Occipital lobe (tissue), 2 donors: Measurements from ENCODE around the gene ME1. TPM values are rescaled to one million over a fixed set of nuclear protein-coding genes. Genes with fewer than 3 reads are reported as not detected.
"Not testable (repeated sequence)": the region's sequence is repeated elsewhere in the genome, so short reads cannot be mapped to it uniquely, and the experiment has no call there.

Experiments used
- DNase-seq: peaks from one replicate; lab custom pipeline; 2025; lab: John Stamatoyannopoulos, UW
- total RNA-seq: library from RNA; depleted of rRNA; stranded (reverse); fragments of >200 nt; gene quantifications from one replicate; pipeline ENCODE4 v1.2.3, GENCODE V29; 2014

The ME1 gene
- total RNA-seq, 1 donor from 2014 or later: 1.4 TPM

DNA sequence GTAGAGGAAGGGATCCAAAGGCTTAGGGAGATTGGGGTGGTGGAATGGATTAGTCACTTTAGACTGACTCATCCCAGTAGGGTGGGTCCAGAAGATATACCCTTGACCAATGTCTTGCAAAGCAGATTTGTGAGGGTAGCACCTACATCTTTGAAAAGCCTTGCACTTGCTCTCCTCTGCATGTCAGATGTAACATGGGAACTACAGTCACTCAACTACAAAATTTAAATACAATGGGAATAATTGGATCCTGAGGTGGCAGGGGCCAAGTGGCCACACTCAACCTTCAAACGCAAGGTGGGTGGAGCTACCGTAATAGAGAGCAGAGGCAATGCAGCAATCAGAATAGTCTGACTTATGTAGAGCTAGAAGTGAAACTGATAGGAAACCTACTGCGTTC, 71.2 kb downstream of the ME1 start:
- no peak for DNase-seq

GRCh38 chr6:83354747-83355146, 76.1 kb downstream of the ME1 start:
- DNase-seq: no peak

- no peak for DNase-seq
Observed at GRCh38 chr6:83352424-83353061, 78.3 kb downstream of the ME1 start.

DNA sequence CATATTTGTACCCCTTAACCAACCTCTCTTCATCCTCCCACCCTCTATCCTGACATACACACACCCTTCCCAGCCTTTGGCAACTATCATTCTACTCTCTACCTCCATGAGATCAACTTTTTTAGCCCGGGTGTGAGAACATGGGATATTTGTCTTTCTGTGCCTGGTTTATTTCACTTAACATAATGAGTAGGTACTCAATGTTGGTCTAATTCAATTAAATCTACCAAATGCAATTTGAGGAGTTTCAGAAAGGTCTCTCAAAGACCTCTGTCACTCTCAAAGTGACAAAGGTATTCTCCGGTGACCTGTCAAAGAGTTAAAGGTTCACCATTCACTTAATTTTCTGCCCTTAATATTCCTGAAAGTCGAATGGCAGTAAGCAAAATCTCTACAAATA, 87.7 kb downstream of the ME1 start:
- no peak for DNase-seq

- DNase-seq: no peak
Observed at GRCh38 chr6:83341765-83342164, 89.1 kb downstream of the ME1 start.

DNA sequence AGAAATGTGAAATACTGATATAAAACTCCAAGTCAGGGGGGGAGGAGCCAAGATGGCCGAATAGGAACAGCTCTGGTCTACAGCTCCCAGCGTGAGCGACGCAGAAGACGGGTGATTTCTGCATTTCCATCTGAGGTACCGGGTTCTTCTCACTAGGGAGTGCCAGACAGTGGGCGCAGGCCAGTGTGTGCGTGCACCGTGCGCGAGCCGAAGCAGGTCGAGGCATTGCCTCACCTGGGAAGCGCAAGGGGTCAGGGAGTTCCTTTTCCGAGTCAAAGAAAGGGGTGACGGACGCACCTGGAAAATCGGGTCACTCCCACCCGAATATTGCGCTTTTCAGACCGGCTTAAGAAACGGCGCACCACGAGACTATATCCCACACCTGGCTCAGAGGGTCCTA, 96.9 kb downstream of the ME1 start:
- not testable (repeated sequence) for DNase-seq

- DNase-seq: no peak
Observed at GRCh38 chr6:83333500-83333899, 97.4 kb downstream of the ME1 start.

DNA sequence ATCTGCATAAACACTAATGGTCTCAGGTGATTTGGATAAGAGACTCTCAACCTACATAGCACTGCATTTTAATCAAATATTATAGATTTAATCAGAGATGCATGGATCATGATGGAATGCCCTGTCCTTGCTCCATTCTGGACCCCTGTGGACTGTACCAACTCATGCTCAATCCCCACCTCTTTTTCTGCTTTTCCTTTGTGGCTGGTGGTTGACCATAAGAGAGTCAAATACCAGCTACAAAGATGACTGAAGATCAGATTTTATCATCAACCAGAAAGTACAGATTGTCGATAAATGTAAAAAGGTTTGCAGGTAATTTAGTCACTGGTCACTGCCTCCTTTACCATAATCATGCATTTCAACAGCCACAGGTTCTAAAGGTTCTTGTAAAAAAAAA, 116.2 kb downstream of the ME1 start:
- DNase-seq: no peak

- DNase-seq: no peak
Observed at GRCh38 chr6:83313882-83314281, 117.0 kb downstream of the ME1 start.

GRCh38 chr6:83311231-83311630, 119.6 kb downstream of the ME1 start:
- DNase-seq: no peak

DNA sequence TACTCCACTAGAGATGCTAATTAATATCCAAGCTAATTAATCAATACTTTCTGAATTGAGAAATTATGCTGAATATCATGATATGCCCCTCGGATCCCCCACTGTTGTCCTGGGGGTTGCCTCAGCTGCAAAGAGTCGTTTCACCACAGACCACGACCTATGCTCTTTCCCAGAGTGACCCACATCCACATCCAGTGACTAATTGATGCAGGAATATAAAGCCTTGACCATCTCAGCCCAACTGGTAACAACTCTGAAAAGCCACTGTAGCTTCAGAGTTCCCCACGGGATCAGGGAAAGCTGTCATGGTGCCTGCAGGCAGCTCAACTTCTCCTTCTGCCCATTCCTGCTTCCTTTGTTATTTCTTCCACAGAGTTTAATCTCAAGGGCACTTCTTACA, 120.8 kb downstream of the ME1 start:
- no peak for DNase-seq

DNA sequence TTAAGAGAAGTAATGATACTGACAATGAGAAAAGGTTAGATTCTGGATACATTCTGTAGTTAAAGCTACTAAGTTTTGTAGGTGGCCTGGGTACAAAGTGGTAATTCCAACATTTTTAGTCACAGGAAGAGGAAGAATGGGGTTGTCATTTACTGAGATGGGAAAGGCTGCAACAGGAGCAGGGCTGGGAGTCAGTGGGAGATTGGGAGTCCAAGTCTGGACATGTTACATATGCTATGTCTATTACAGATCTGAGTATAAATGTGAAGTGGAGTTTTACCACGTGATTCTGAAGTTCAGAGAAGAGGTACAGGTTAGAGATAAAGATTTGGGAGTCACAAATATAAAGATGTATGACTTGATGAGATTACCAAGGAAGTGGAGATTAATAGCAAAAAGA, 121.5 kb downstream of the ME1 start:
- DNase-seq: no peak

DNA sequence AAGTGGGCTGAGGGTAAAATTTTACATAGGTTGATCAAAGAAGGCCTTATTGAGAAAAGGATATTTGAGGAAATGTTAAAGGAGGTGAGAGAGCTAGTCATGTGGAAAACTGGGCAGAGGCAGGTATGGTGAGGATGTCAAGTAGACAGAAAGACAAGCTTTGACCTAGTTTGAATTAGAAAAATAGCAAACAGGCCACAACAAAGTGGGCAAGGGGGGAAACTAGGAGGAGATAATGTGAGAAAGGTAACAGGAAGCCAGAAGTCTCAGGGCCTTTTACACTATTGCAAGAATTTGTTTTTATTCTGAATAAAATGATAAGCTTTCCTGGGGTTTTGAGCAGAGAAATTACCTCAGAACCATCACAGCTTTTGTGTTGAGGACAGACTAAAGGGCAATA, 122.0 kb downstream of the ME1 start:
- no peak for DNase-seq

GRCh38 chr6:83307849-83308248, 123.0 kb downstream of the ME1 start:
- no peak for DNase-seq

GRCh38 chr6:83303426-83303825, 127.4 kb downstream of the ME1 start:
- no peak for DNase-seq

DNA sequence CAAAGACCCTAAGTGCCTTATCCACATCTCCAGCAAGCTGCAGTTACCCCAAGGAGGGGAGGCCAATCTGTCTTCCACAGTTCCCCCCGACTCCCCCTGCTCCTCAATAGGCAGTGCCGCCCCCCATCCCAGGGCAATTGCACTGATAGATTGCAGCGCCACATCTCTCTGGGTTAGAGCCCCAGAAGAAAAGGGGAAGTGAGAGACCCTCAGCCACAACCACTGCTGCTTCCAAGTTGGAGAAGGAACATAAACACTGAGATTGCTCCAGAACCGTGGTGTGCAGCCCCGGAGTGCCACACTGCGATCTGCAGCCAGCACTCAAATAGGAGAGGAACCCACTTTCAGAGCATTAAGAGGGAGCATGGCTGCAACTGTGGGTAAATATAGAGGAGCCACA, 136.2 kb downstream of the ME1 start:
- DNase-seq: no peak

DNA sequence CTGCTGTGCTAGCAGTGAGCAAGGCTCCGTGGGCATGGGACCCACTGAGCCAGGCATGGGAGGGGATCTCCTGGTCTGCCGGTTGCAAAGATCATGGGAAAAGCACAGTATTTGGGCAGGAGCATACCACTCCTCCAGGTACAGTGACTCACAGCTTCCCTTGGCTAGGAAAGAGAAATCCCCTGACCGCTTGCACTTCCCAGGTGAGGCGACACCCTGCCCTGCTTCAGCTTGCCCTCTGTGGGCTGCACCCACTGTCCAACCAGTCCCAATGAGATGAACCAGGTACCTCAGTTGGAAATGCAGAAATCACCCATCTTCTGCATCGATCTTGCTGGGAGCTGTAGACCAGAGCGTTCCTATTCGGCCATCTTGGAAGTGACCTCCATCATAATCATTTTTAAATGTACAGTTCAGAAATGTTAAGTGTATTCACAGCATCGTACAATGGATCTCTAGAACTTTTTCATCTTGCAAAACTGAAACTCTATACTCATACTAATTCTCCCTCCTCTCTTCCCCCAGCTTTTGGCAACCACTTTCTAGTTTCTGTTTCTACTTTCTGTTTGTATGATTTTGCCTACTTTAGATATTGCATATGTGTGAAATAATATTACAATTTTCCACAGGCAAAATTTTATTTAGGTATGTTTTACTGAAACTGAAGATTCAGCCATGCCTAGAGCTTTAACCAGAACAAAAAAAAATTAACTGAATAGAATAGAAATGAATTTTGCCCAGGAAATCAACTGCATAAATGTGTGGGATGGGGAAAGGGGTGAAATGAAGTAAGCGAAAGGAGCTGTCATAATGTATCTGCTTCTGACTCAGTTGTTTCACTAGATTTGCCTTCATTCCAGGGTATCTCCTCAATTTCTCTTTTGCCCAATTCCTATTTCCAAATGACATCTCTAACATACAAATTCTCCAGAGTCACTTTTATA, 137.7 kb downstream of the ME1 start:
- DNase-seq: no peak

DNA sequence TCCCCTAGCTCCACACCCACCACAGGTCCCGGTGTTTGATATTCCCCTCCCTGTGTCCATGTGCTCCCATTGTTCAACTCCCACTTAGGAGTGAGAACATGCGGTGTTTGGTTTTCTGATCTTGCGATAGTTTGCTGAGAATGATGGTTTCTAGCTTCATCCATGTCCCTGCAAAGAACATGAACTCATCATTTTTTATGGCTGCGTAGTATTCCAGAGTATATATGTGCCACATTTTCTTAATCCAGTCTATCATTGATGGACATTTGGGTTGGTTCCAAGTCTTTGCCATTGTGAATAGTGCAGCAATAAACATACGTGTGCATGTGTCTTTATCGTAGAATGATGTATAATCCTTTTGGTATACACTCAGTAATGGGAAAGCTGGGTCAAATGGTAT, 143.6 kb downstream of the ME1 start:
- DNase-seq: not testable (repeated sequence)

GRCh38 chr6:83285917-83286316, 144.9 kb downstream of the ME1 start:
- no peak for DNase-seq

DNA sequence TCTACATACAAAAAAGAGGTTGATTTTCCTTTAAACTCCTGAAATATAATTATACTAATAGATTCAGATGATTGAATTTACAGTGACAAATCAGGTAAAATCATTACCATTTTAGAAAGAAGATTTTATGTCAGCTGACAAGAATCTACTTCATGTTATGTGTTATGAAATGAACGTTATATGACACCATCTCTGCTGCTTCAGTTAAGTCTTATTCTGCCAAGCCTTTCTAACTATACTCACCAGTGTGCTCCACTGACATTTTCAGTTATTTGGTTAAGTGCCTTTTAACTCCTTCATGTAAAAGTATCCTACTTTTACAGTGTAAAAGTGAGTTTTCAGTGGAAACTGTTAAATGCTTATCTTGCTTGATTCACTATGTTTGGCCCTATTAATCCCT, 157.3 kb downstream of the ME1 start:
- DNase-seq: no peak

GRCh38 chr6:83270971-83271719, 159.7 kb downstream of the ME1 start:
- no peak for DNase-seq

GRCh38 chr6:83265384-83265783, 165.5 kb downstream of the ME1 start:
- DNase-seq: no peak
